Esophagus muscularis mucosa (tissue), 4 donors: ENCODE data around the gene TPK1. TPM values are rescaled to one million over a fixed set of nuclear protein-coding genes. Genes with fewer than 3 reads are reported as not detected.

Experiments used
- DNase-seq: peaks from one replicate; pipeline ENCODE4 v3.0.0-alpha.2; 2017; ENCODE audit errors: extremely low spot score
- H3K27ac ChIP-seq, 4 donors: fragments of 200-600 bp; sonication (generic); replicated peaks in 1 of 4; 1 replicate in 3 of 4; 2 replicates in 1 of 4; pipeline ENCODE4 v1.5.1; 2016 to 2019; ENCODE audit warnings: mild to moderate bottlenecking in 1 of 4
- H3K27me3 ChIP-seq, 4 donors: fragments of 200-600 bp; sonication (generic); one replicate each; pipeline versions ENCODE4 v1.5.1 to v1.6.0; 2016 to 2019
- H3K36me3 ChIP-seq, 4 donors: fragments of 200-600 bp; sonication (generic); one replicate each; pipeline ENCODE4 v1.5.1; 2016 to 2019
- H3K4me1 ChIP-seq, 4 donors: fragments of 200-600 bp; sonication (generic); one replicate each; pipeline ENCODE4 v1.5.1; 2016 to 2019
- H3K4me3 ChIP-seq, 4 donors: fragments of 200-600 bp; sonication (generic); 1 replicate in 2 of 4; 2 replicates in 2 of 4; pipeline ENCODE4 v1.5.1; 2016 to 2019; ENCODE audit warnings: mild to moderate bottlenecking in 4 of 4, moderate library complexity in 1 of 4
- H3K9me3 ChIP-seq, 4 donors: fragments of 200-600 bp; sonication (generic); 1 replicate in 3 of 4; 2 replicates in 1 of 4; pipeline ENCODE4 v1.5.1; 2016 to 2019
- EP300 ChIP-seq: sonication (generic); formaldehyde crosslinking; IDR thresholded peaks from one replicate; pipeline ENCODE4 v1.6.1; 2017; ENCODE audit warnings: antibody characterized with exemption
- POLR2A ChIP-seq: fragments of 450-650 bp; IDR thresholded peaks from one replicate; pipeline ENCODE4 v1.6.1; 2017; ENCODE audit warnings: antibody characterized with exemption, moderate library complexity, mild to moderate bottlenecking, low read depth
- POLR2AphosphoS5 ChIP-seq, 2 donors: sonication (generic); formaldehyde crosslinking; IDR thresholded peaks; one replicate each; pipeline ENCODE4 v1.6.1; 2017; ENCODE audit warnings: antibody characterized with exemption in 2 of 2
- WGBS: methylation state at CpG from one replicate; pipeline ENCODE4 v1.1.5; 2018; 5-methylcytosine and 5-hydroxymethylcytosine counted together
- intact Hi-C: fragments of 100-400 bp; cut with DNase I; formaldehyde crosslinking; loops from one replicate; pipeline ENCODE4 v1.15.1; 2023
- total RNA-seq, 4 donors: library from RNA; depleted of rRNA; stranded (reverse); fragments of >200 nt; gene quantifications; one replicate each; pipeline versions ENCODE4 v1.1.0 to v1.2.1, GENCODE V29; 2016
- TF ChIP-seq, protein P1 (sequence below), 3 experiments: fragments of 200-600 bp in 2 of 3; fragments of 450-650 bp in 1 of 3; sonication (generic) in 2 of 3; IDR thresholded peaks; one replicate each; pipeline ENCODE4 v1.5.1; 2017 to 2019; ENCODE audit warnings: antibody characterized with exemption in 3 of 3, mild to moderate bottlenecking in 2 of 3, moderate library complexity in 1 of 3

Gene TPK1
- total RNA-seq, 4 donors from 2014 or later, result 2.7 to 4.3 (median 3.4) TPM

DNA sequence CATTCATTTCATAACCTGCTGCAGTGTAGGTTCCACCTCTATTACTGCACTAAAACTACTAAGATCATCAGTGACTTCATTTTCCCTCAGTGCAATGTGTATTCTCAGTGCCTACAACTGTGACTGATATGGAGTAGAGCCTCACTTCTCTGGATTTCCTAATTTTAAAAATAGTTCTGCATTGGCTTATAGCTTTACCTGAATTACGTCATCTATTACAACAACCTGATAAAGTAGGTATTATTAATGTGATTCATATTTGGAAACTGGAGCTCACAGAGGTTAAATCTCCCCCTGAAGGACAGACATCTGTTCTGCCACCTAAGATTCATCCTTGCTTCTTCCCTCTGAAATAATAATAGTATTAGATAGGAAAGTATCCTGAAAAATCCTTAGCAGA lies 361.5 kb downstream of the TPK1 start:
- Histone ChIP-seq H3K36me3 (no peaks in the 10 kb centered on the region), H3K27me3 (no peaks in the 10 kb centered on the region), H3K27ac (no peak overlapping the region), H3K4me1 (peaks cover 0 to 8% (median under 1%) of the 10 kb centered on the region in 4 donors), H3K4me3 (no peak overlapping the region), H3K9me3 (no peaks in the 10 kb centered on the region)
- no peak for DNase-seq
- intact Hi-C loops, result no loop called here
- WGBS, result 97% methylated on average over 1 of the region's 1 CpG
- TF ChIP-seq, protein P1, sequence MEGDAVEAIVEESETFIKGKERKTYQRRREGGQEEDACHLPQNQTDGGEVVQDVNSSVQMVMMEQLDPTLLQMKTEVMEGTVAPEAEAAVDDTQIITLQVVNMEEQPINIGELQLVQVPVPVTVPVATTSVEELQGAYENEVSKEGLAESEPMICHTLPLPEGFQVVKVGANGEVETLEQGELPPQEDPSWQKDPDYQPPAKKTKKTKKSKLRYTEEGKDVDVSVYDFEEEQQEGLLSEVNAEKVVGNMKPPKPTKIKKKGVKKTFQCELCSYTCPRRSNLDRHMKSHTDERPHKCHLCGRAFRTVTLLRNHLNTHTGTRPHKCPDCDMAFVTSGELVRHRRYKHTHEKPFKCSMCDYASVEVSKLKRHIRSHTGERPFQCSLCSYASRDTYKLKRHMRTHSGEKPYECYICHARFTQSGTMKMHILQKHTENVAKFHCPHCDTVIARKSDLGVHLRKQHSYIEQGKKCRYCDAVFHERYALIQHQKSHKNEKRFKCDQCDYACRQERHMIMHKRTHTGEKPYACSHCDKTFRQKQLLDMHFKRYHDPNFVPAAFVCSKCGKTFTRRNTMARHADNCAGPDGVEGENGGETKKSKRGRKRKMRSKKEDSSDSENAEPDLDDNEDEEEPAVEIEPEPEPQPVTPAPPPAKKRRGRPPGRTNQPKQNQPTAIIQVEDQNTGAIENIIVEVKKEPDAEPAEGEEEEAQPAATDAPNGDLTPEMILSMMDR (IDR thresholded peaks at IDR 0.05), result no peak

DNA sequence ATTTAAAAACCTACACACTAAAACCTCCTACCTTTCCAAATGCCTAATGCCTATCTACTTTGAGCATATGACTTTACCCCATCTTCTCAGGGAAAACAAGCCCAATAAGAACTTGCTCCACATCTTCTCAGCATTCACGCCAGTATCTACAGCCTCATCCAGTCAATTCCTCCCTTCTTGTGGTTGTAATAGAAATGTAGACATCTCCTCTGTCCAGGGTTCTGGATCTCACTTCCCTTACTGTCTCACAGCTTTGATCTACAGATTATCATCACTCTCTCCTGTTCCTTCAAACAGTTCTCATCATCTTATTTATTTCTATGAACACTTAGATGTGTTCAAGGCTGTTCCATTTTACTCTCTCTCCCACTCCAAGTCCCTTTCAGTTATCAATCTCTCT lies 361.9 kb downstream of the TPK1 start:
- H3K4me1 ChIP-seq, result peaks cover 0 to 12% (median 3%) of the 10 kb centered on the region in 4 donors
- no peaks in the 10 kb centered on the region for H3K27me3 ChIP-seq
- no peaks in the 10 kb centered on the region for H3K9me3 ChIP-seq
- no peak overlapping the region for H3K27ac ChIP-seq
- 89% methylated on average over 1 of the region's 1 CpG for WGBS
- no peaks in the 10 kb centered on the region for H3K36me3 ChIP-seq
- TF ChIP-seq, protein P1 (IDR thresholded peaks at IDR 0.05), result no peak
- TF ChIP-seq EP300 (no peak), POLR2AphosphoS5 (IDR thresholded peaks at IDR 0.05) (no peak), POLR2A (no peak)
- H3K4me3 ChIP-seq, result no peak overlapping the region
- intact Hi-C loops, result no loop called here
- no peak for DNase-seq

DNA sequence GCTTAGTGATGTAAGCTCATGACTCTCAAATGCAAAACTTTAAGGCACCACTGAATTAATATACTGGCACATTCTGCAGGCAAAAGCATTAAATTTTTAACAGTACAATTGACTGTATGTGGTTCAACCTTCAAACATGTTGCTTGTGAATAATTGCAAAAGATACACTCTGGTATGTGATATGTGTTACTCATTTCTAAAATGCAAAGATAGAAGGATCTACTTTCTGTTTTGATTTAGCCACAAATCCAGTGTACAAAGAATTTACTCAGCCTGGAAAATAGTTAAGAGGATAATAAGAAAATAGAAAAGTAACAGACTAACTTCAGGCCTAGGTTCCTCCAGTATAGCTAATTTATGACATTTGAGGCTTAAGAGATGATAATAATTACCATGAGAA lies 365.8 kb downstream of the TPK1 start:
- Histone ChIP-seq H3K36me3 (no peaks in the 10 kb centered on the region), H3K4me3 (no peak overlapping the region), H3K9me3 (no peaks in the 10 kb centered on the region), H3K27ac (no peak overlapping the region), H3K4me1 (peaks cover 0 to 15% (median 4%) of the 10 kb centered on the region in 4 donors), H3K27me3 (no peaks in the 10 kb centered on the region)
- TF ChIP-seq, protein P1 (IDR thresholded peaks at IDR 0.05), result no peak
- TF ChIP-seq POLR2AphosphoS5 (IDR thresholded peaks at IDR 0.05) (no peak), EP300 (no peak), POLR2A (no peak)
- intact Hi-C loops, result no loop called here
- DNase-seq, result no peak

DNA sequence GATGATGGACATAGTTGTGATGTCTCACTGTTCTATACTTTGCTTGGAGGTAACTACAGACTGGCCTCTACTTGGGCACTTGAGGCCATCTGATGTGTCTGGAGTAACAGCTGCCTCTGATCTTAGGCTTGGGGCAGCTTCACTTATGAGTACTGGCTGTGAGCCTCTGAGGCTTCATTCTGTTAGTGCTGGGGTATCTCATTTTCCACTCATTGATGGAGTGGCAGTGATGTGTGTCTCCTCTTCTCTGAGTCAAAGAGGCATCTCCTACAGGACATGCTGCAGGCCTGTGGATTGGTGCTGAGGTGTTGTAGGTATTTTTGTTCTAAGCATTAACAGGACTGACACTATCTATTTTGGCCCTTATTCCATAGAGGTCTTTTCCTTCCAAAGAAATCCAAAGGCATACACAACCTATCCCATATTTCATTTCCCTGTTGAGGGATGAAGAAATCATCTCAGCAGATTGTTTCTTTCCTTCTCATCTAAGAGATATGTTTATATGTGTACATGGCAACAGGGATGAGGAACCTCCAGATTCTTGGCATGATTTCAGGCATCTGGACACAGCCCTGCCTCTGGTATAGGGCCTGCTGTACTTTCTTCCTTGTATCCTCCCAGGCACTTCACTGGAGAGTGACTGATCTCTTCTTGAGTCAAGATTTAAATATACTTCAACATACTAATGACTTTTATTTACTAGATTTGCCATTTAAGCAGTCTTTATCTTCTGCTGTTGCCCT lies 366.7 kb downstream of the TPK1 start:
- no peak overlapping the region for H3K27ac ChIP-seq
- intact Hi-C loops, result no loop called here
- no peaks in the 10 kb centered on the region for H3K27me3 ChIP-seq
- H3K9me3 ChIP-seq, result peaks cover 0 to 5% (median 0%) of the 10 kb centered on the region in 4 donors
- DNase-seq, result no peak
- no peak for TF ChIP-seq EP300
- no peak overlapping the region for H3K4me3 ChIP-seq
- peaks cover 0 to 15% (median 4%) of the 10 kb centered on the region in 4 donors for H3K4me1 ChIP-seq
- no peaks in the 10 kb centered on the region for H3K36me3 ChIP-seq

DNA sequence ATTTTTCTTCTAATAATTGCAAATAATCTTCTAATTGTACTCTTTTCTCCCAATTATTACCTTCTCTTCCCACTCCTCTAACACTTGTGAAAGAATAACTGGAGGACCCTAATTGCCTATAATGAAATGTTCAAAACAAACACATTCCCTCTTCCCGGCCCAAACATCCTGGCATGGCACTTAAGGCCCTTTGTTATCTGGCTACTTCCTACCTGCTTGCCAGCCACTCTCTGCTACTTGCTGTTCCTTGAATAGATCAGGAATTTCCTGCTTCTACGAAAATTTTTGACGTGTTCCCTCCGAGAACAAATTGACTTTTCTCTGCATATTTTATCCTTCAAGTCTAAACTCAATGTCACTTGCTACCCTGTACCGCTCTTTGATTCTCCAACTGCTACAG lies 376.2 kb downstream of the TPK1 start:
- no peak for TF ChIP-seq POLR2AphosphoS5 (IDR thresholded peaks at IDR 0.05)
- no peak for TF ChIP-seq EP300
- TF ChIP-seq, protein P1 (IDR thresholded peaks at IDR 0.05), result no peak
- no peak for TF ChIP-seq POLR2A
- DNase-seq, result no peak
- 63% methylated on average over 5 of the region's 5 CpGs for WGBS

More for the DNA sequence above, 376.2 kb downstream of the TPK1 start:
- intact Hi-C loops, result no loop called here
- Histone ChIP-seq H3K27me3 (no peaks in the 10 kb centered on the region), H3K36me3 (no peaks in the 10 kb centered on the region), H3K4me3 (no peak overlapping the region), H3K4me1 (no peaks in the 10 kb centered on the region), H3K27ac (no peak overlapping the region), H3K9me3 (peaks cover 0 to 12% (median 0%) of the 10 kb centered on the region in 4 donors)
